ENCODE data around the gene NOXO1.

Gene NOXO1

DNA sequence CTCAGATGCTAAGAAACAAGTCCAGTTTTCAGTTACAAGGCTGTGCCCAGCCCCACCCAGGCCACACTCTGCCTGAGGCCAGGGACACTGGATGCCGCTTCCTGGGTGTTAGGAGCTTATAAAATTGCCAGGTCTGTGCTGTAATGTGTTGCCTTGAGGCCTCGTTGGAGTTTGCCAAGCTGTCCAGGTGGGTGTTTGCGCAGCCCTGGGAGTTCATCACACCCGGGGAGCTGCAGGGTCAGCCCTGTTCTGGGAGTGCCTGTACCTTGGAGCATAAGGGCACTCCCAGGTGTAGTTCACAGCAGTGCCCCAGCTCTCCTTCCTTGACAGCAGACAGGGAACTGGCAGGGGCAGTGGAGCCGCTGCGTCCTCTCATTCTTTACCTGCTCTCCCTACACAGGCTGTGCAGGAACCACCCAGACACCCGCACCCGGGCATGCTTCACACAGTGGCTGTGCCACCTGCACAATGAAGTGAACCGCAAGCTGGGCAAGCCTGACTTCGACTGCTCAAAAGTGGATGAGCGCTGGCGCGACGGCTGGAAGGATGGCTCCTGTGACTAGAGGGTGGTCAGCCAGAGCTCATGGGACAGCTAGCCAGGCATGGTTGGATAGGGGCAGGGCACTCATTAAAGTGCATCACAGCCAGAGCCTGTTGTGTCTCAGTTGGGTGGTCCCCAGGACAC is 4.3 kb upstream of the NOXO1 start:
- peaks cover 7% of the 10 kb centered on the region for H3K4me1 ChIP-seq
- no peak overlapping the region for H2AFZ ChIP-seq
- no peak overlapping the region for H3K9ac ChIP-seq
- no peak overlapping the region for H3K4me2 ChIP-seq (ENCODE audit: low read length)
- no peaks in the 10 kb centered on the region for H3K36me3 ChIP-seq (ENCODE audit: control insufficient read depth, insufficient read depth, low read length)
- no peaks in the 10 kb centered on the region for H3K27me3 ChIP-seq (ENCODE audit: control insufficient read depth, insufficient read depth, low read length)
- no peak overlapping the region for H3K27ac ChIP-seq
- no peak for TF ChIP-seq CTCF (IDR thresholded peaks at IDR 0.05)
- peak overlapping the region; percentile 71 for H3K4me3 ChIP-seq (ENCODE audit: low read depth, low read length)
- H3K79me2 ChIP-seq = no peaks in the 10 kb centered on the region
- no peaks in the 10 kb centered on the region for H3K9me3 ChIP-seq (ENCODE audit: control insufficient read depth, low read length)

DNA sequence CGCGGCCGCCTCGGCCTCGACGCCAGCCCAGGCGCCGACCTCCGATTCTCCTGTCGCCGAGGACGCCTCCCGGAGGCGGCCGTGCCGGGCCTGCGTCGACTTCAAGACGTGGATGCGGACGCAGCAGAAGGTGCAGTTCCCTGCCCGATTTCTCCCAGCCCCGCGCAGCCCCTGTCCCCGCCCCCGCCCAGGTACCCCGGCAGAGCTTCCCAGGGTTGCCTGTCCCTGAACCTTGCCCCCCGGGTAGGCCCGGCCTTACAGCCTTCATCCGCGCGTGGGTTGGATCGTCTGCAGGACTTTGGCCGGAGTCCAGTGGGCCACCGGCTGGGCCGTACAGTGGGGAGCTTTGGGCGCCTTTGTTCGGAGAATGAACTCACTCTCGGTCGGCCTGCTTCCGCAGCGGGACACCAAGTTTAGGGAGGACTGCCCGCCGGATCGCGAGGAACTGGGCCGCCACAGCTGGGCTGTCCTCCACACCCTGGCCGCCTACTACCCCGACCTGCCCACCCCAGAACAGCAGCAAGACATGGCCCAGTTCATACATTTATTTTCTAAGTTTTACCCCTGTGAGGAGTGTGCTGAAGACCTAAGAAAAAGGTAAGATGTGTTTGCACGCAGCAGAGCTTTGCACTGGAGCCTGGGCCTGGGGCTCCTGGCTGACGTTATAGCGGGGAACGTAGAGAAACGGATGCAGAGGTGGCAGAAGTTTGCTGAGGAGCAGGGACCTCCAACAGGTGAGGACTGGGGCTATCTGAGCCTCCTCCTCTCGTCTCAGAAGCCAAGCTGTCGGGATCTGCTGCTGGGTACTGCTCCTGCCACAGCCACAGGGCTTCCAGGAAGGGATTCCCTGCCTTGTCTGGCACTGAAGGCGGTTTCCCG is 3.3 kb upstream of the NOXO1 start:
- peak overlapping the region; percentile 98 for H3K4me2 ChIP-seq (ENCODE audit: low read length)

DNA sequence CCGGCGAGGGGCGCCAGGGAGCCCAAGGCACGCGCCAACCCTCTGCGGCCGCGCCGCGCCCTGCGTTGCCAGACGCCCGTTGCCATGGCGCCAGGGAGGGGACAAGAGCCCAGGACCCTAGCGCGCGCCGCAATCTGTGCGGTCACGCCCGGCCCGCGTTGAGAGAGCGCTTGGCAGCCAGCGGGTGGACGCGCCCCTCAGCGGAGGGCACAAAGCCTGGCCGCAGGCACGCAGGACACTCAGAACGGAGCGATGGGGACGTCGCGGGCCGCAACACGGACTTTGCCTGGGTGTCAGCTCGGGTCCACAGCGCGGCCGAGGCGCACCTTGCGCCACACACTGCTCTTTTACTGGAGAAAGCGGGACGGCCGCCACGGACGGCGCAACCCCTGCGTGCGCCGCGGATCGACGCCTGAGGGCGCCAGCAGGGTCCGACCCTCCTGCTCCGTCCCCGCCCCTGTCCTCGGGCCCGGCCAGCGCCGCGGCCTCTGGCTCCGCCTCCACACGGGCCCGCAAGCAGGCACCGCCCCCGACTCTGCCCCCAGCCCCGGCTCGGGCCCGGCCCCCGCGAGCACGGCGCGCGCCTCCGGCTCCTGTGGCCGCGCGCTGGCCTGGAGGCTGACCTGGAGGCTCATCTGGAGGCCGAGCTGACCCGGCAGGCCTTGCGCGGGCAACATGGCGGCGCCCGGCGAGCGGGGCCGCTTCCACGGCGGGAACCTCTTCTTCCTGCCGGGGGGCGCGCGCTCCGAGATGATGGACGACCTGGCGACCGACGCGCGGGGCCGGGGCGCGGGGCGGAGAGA is 2.5 kb upstream of the NOXO1 start, which contains the start of gene GFER:
GFER (plus strand) TSS at position 650 of the 803 bp plus-strand sequence; CDS start at position 676, 26 bp downstream.
- Histone ChIP-seq H3K9me3 (ENCODE audit: control insufficient read depth, low read length) (no peaks in the 10 kb centered on the region), H3K4me3 (ENCODE audit: low read depth, low read length) (peak within 1 kb of the TSS; percentile 71), H3K36me3 (ENCODE audit: control insufficient read depth, insufficient read depth, low read length) (no peaks in the 10 kb centered on the region), H3K4me2 (ENCODE audit: low read length) (peak within 1 kb of the TSS; percentile 98), H3K27ac (peak within 1 kb of the TSS; percentile 48), H2AFZ (peak within 1 kb of the TSS; percentile 71), H3K27me3 (ENCODE audit: control insufficient read depth, insufficient read depth, low read length) (no peaks in the 10 kb centered on the region), H3K79me2 (no peaks in the 10 kb centered on the region), H3K4me1 (peaks cover 5% of the 10 kb centered on the region), H3K9ac (peak within 1 kb of the TSS; percentile 58)
- TF ChIP-seq CTCF (IDR thresholded peaks at IDR 0.05) = no peak

More for the DNA sequence above, 3.3 kb upstream of the NOXO1 start:
- Histone ChIP-seq H2AFZ (peak overlapping the region; percentile 71), H3K79me2 (no peaks in the 10 kb centered on the region), H3K4me3 (ENCODE audit: low read depth, low read length) (peak overlapping the region; percentile 71), H3K36me3 (ENCODE audit: control insufficient read depth, insufficient read depth, low read length) (no peaks in the 10 kb centered on the region), H3K4me1 (peaks cover 5% of the 10 kb centered on the region), H3K9me3 (ENCODE audit: control insufficient read depth, low read length) (no peaks in the 10 kb centered on the region), H3K9ac (peak overlapping the region; percentile 58), H3K27me3 (ENCODE audit: control insufficient read depth, insufficient read depth, low read length) (no peaks in the 10 kb centered on the region), H3K27ac (peak overlapping the region; percentile 48)
- no peak for TF ChIP-seq CTCF (IDR thresholded peaks at IDR 0.05)

- no peaks in the 10 kb centered on the region for H3K9me3 ChIP-seq (ENCODE audit: control insufficient read depth, low read length)
- TF ChIP-seq CTCF (IDR thresholded peaks at IDR 0.05) = no peak
- H3K27me3 ChIP-seq (ENCODE audit: control insufficient read depth, insufficient read depth, low read length) = no peaks in the 10 kb centered on the region
- H3K4me2 ChIP-seq (ENCODE audit: low read length) = peak overlapping the region; percentile 98
- peak overlapping the region; percentile 63 for H2AFZ ChIP-seq
- peak overlapping the region; percentile 25 for H3K27ac ChIP-seq
- no peaks in the 10 kb centered on the region for H3K36me3 ChIP-seq (ENCODE audit: control insufficient read depth, insufficient read depth, low read length)
- H3K4me3 ChIP-seq (ENCODE audit: low read depth, low read length) = peak overlapping the region; percentile 71
- no peak overlapping the region for H3K9ac ChIP-seq
- H3K4me1 ChIP-seq = peaks cover 5% of the 10 kb centered on the region
- H3K79me2 ChIP-seq = no peaks in the 10 kb centered on the region
Measured at GRCh38 chr16:1982991-1983543, 1.8 kb upstream of the NOXO1 start.
